HCT116 (cell line): ENCODE results near the gene STK35. TPM values are rescaled to one million over a fixed set of nuclear protein-coding genes. Genes with fewer than 3 reads are reported as not detected.
"Not testable (repeated sequence)": the region's sequence is repeated elsewhere in the genome, so short reads cannot be mapped to it uniquely, and the experiment has no call there.

Source experiments
- ATAC-seq: fragments of 200-7000 bp; cut with Tn5 transposase; 2 replicates; pipeline ENCODE4 v1.9.1; 2020; ENCODE audit warnings: mild to moderate bottlenecking, moderate library complexity
- BruUV-seq: library from RNA; stranded (reverse); fragments of 400-500 nt; replicated peaks from 2 replicates; lab custom pipeline; 2021; lab: Mats Ljungman, UMichigan
- CTCF ChIA-PET: fragments of 300-600 bp; sonication (Branson Sonifier 250); formaldehyde crosslinking; loops from one replicate; lab custom pipeline; 2021; ENCODE audit warnings: antibody characterized with exemption; lab: Charles Lee
- POLR2A ChIA-PET: fragments of 300-600, 350-600 bp; sonication (Branson Sonifier 250); formaldehyde crosslinking; loops from one replicate; lab custom pipeline; 2021; ENCODE audit warnings: antibody characterized with exemption; lab: Charles Lee
- RAD21 ChIA-PET, 2 experiments: fragments of 300-600 bp; sonication (Branson Sonifier 250); formaldehyde crosslinking; loops; one replicate each; lab custom pipeline; 2023; ENCODE audit warnings: low total read pairs in 2 of 2; ENCODE audit not compliant: uncharacterized antibody in 2 of 2, unreplicated experiment in 2 of 2, low non-redundant PET in 1 of 2; lab: Charles Lee
- DNase-seq: peaks from one replicate; pipeline ENCODE4 v3.0.0-alpha.2; 2010; ENCODE audit warnings: low read depth, low spot score
- H2AFZ ChIP-seq: fragments of 200-600 bp; shearing (Covaris generic), sonication (generic); 2 replicates; pipeline ENCODE4 v1.6.1; 2017; ENCODE audit warnings: low read depth, mixed run types, mixed read lengths, antibody characterized with exemption, low read length; ENCODE audit not compliant: poor library complexity, severe bottlenecking
- H3K27ac ChIP-seq: 2 replicates; pipeline ENCODE4 v1.5.1; 2012; ENCODE audit warnings: low read depth, low read length
- H3K27me3 ChIP-seq: fragments of 200-600 bp; sonication (generic); 2 replicates; pipeline ENCODE4 v1.6.1; 2016; ENCODE audit warnings: mixed run types, low read length, mixed read lengths; ENCODE audit not compliant: insufficient read depth
- H3K36me3 ChIP-seq, 2 experiments: fragments of 200-500 bp in 1 of 2; fragments of 200-600 bp in 1 of 2; sonication (Bioruptor generic) in 1 of 2; sonication (generic) in 1 of 2; 2 replicates each; pipeline versions ENCODE4 v1.5.1 to v1.6.1; 2014 to 2016; ENCODE audit warnings: low read length in 2 of 2, inconsistent platforms in 1 of 2, mixed read lengths in 1 of 2, mixed run types in 1 of 2; ENCODE audit not compliant: insufficient read depth in 2 of 2, control insufficient read depth in 1 of 2
- H3K4me1 ChIP-seq, 2 experiments: fragments of 200-600 bp in 1 of 2; sonication (generic) in 1 of 2; 2 replicates each; pipeline versions ENCODE4 v1.5.1 to v1.6.1; 2012 to 2017; ENCODE audit warnings: low read length in 2 of 2, inconsistent platforms in 1 of 2, mild to moderate bottlenecking in 1 of 2, mixed read lengths in 1 of 2, mixed run types in 1 of 2, moderate library complexity in 1 of 2; ENCODE audit not compliant: insufficient read depth in 2 of 2, control insufficient read depth in 1 of 2
- H3K4me2 ChIP-seq: fragments of 200-600 bp; sonication (generic); 2 replicates; pipeline ENCODE4 v1.6.1; 2017; ENCODE audit warnings: mixed run types, low read length, mixed read lengths
- H3K4me3 ChIP-seq, 2 experiments: fragments of 200-600 bp in 1 of 2; sonication (generic) in 1 of 2; replicated peaks in 1 of 2; 2 replicates each; pipeline ENCODE4 v1.5.1; 2011 to 2016; ENCODE audit warnings: low read length in 2 of 2, control low read depth in 1 of 2, low read depth in 1 of 2, mild to moderate bottlenecking in 1 of 2, mixed read lengths in 1 of 2, mixed run types in 1 of 2
- H3K79me2 ChIP-seq: fragments of 200-600 bp; sonication (generic); 2 replicates; pipeline ENCODE4 v1.6.1; 2017; ENCODE audit warnings: mild to moderate bottlenecking, mixed run types, low read length, moderate library complexity, mixed read lengths; ENCODE audit not compliant: insufficient read depth
- H3K9ac ChIP-seq: fragments of 200-600 bp; sonication (generic); 2 replicates; pipeline ENCODE4 v1.6.1; 2016; ENCODE audit warnings: low read length, mixed read lengths
- H3K9me2 ChIP-seq: fragments of 200-600 bp; sonication (generic), shearing (Covaris generic); 2 replicates; pipeline ENCODE4 v1.6.1; 2017; ENCODE audit warnings: mixed run types, mild to moderate bottlenecking, moderate library complexity; ENCODE audit not compliant: insufficient read depth
- H3K9me3 ChIP-seq, 2 experiments: fragments of 200-500 bp in 1 of 2; fragments of 200-600 bp in 1 of 2; sonication (Bioruptor generic) in 1 of 2; sonication (generic) in 1 of 2; 2 replicates each; pipeline ENCODE4 v1.6.1; 2014 to 2017; ENCODE audit warnings: low read length in 2 of 2, mixed read lengths in 2 of 2, inconsistent platforms in 1 of 2, low read depth in 1 of 2, mild to moderate bottlenecking in 1 of 2, mixed run types in 1 of 2, moderate library complexity in 1 of 2; ENCODE audit not compliant: control insufficient read depth in 1 of 2, insufficient read depth in 1 of 2
- H4K20me1 ChIP-seq: fragments of 200-600 bp; sonication (generic), shearing (Covaris generic); 2 replicates; pipeline ENCODE4 v1.6.1; 2017; ENCODE audit warnings: mixed run types, mild to moderate bottlenecking, moderate library complexity; ENCODE audit not compliant: insufficient read depth
- CTCF ChIP-seq, 3 experiments: fragments of 200-600 bp in 1 of 3; sonication (generic) in 1 of 3; IDR thresholded peaks in 2 of 3; conservative IDR thresholded peaks in 1 of 3; 2 replicates each; pipeline ENCODE4 v1.5.1; 2012 to 2017; ENCODE audit warnings: low read depth in 2 of 3, low read length in 2 of 3, antibody characterized with exemption in 1 of 3, borderline replicate concordance in 1 of 3, control low read depth in 1 of 3, mild to moderate bottlenecking in 1 of 3, mixed read lengths in 1 of 3, mixed run types in 1 of 3, moderate library complexity in 1 of 3; ENCODE audit not compliant: insufficient read depth in 1 of 3
- SP1 ChIP-seq: IDR thresholded peaks from 2 replicates; pipeline ENCODE4 v1.6.1; 2012; ENCODE audit warnings: low read depth
- intact Hi-C: fragments of 100-400 bp; cut with micrococcal nuclease; formaldehyde crosslinking; loops from 2 replicates; pipeline ENCODE4 v1.10.0; 2022
- total RNA-seq: library from RNA; stranded (reverse); gene quantifications from one replicate; pipeline ENCODE4 v1.2.1, GENCODE V29; 2021; ENCODE audit not compliant: unreplicated experiment

STK35 gene
- total RNA-seq, 1 experiment from 2014 or later: 32.8 TPM

DNA sequence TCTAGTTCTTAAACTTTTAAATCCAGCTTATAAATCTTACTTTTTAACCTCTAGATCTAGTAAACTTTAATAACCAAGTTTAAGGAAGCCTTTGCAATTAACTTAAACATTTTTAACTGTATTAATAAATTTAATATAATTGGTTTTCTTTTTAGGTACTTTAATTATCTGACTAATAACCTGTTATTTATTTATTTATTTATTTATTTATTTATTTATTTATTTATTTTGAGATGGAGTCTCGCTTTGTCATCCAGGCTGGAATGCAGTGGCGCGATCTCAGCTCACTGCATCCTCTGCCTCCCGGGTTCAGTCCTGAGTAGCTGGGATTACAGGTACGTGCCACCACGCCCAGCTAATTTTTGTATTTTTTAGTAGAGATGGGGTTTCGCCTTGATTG lies 83.3 kb downstream of the STK35 start:
- H3K9ac ChIP-seq, BruUV-seq, H3K4me3 ChIP-seq, H3K27ac ChIP-seq, H4K20me1 ChIP-seq, H3K4me2 ChIP-seq, ATAC-seq, H3K36me3 ChIP-seq, H3K4me1 ChIP-seq, H3K9me2 ChIP-seq, CTCF ChIA-PET, H2AFZ ChIP-seq, DNase-seq, H3K27me3 ChIP-seq, RAD21 ChIA-PET, POLR2A ChIA-PET, H3K79me2 ChIP-seq, intact Hi-C loops, H3K9me3 ChIP-seq: not testable (repeated sequence)

- DNase-seq: no peak
- peak; percentile 78 for ATAC-seq
- no peaks in the 10 kb centered on the region for H3K4me1 ChIP-seq
- POLR2A ChIA-PET: no interaction called here
- RAD21 ChIA-PET: no interaction called here
- no peaks in the 10 kb centered on the region for H3K9me2 ChIP-seq
- no peak overlapping the region for H2AFZ ChIP-seq
- H4K20me1 ChIP-seq: no peaks in the 10 kb centered on the region
- no peaks in the 10 kb centered on the region for H3K27me3 ChIP-seq
- CTCF ChIA-PET: interaction anchor here (3.0 kb wide), 1 partner anchor 23 kb away, joined by 7 read pairs; no protein-coding TSS in a partner anchor
- H3K4me2 ChIP-seq: no peak overlapping the region
- no peaks in the 10 kb centered on the region for H3K9me3 ChIP-seq
- no peak overlapping the region for H3K27ac ChIP-seq
- no peaks in the 10 kb centered on the region for H3K79me2 ChIP-seq
- intact Hi-C loops: no loop called here
- H3K36me3 ChIP-seq: no peaks in the 10 kb centered on the region
- no TSS peak for BruUV-seq
- H3K9ac ChIP-seq: no peak overlapping the region
- TF ChIP-seq SP1 (no peak), CTCF (IDR thresholded peaks at IDR 0.05 in 2 of 3, conservative IDR thresholded peaks at IDR 0.05 in 1 of 3; ENCODE audit: borderline replicate concordance in 1 of 3, insufficient read depth in 1 of 3, low read depth in 2 of 3, low read length in 2 of 3) (peak; percentile 12 to 30 (median 27); a peak in 2 of 6 replicates)
- TF ChIP-seq, all 23 proteins: peak for 1
- no peak overlapping the region for H3K4me3 ChIP-seq
Measured at GRCh38 chr20:2195614-2196013, 94.0 kb downstream of the STK35 start.
